Tibial nerve (tissue), 4 donors: ENCODE measurements around the gene RGS9. TPM values are rescaled to one million over a fixed set of nuclear protein-coding genes. Genes with fewer than 3 reads are reported as not detected.

ENCODE experiments used
- DNase-seq, 2 donors: peaks; one replicate each; pipeline ENCODE4 v3.0.0-alpha.2; 2019; ENCODE audit warnings: low spot score in 2 of 2
- H3K27ac ChIP-seq, 4 donors: fragments of 200-600 bp; sonication (generic) in 3 of 4; one replicate each; pipeline ENCODE4 v1.5.1; 2017 to 2019; ENCODE audit warnings: mild to moderate bottlenecking in 1 of 4
- H3K27me3 ChIP-seq, 2 donors: fragments of 200-600 bp; sonication (generic) in 1 of 2; one replicate each; pipeline versions ENCODE4 v1.5.1 to v1.6.0; 2017 to 2019
- H3K36me3 ChIP-seq, 3 donors: fragments of 200-600 bp; sonication (generic); one replicate each; pipeline ENCODE4 v1.5.1; 2018 to 2019
- H3K4me1 ChIP-seq, 4 donors: fragments of 200-600 bp; sonication (generic) in 3 of 4; one replicate each; pipeline ENCODE4 v1.5.1; 2017 to 2019
- H3K4me3 ChIP-seq, 4 donors: fragments of 200-600 bp; sonication (generic) in 3 of 4; one replicate each; pipeline ENCODE4 v1.5.1; 2017 to 2019; ENCODE audit warnings: mild to moderate bottlenecking in 1 of 4, moderate library complexity in 1 of 4
- H3K9me3 ChIP-seq, 4 donors: fragments of 200-600 bp; sonication (generic) in 3 of 4; one replicate each; pipeline ENCODE4 v1.5.1; 2017 to 2019
- CTCF ChIP-seq, 5 experiments: fragments of 200-600 bp in 3 of 5; fragments of 450-650 bp in 2 of 5; sonication (generic) in 3 of 5; IDR thresholded peaks; one replicate each; pipeline ENCODE4 v1.5.1; 2016 to 2019; ENCODE audit warnings: antibody characterized with exemption in 5 of 5, mild to moderate bottlenecking in 3 of 5, moderate library complexity in 2 of 5
- EP300 ChIP-seq, 2 donors: sonication (generic); formaldehyde crosslinking; IDR thresholded peaks; one replicate each; pipeline ENCODE4 v1.6.1; 2017; ENCODE audit warnings: antibody characterized with exemption in 2 of 2, mild to moderate bottlenecking in 1 of 2
- POLR2A ChIP-seq, 2 donors: fragments of 450-650 bp; IDR thresholded peaks; one replicate each; pipeline ENCODE4 v1.6.1; 2017; ENCODE audit warnings: antibody characterized with exemption in 2 of 2, mild to moderate bottlenecking in 2 of 2, moderate library complexity in 2 of 2
- WGBS, 2 donors: methylation state at CpG; one replicate each; pipeline ENCODE4 v1.1.5; 2018; 5-methylcytosine and 5-hydroxymethylcytosine counted together
- total RNA-seq, 4 donors: library from RNA; depleted of rRNA; stranded (reverse); fragments of >200 nt; gene quantifications; one replicate each; pipeline ENCODE4 v1.1.0, GENCODE V29; 2016

Gene RGS9
- total RNA-seq, 4 donors from 2014 or later: 10.7 to 15.3 (median 11.3) TPM

GRCh38 chr17:65103896-65104295 lies 33.3 kb upstream of the RGS9 start:
- peak overlapping the region in 1 of 4 donors; percentile 11 for H3K27ac ChIP-seq
- no peaks in the 10 kb centered on the region for H3K27me3 ChIP-seq
- no peak overlapping the region for H3K4me3 ChIP-seq
- peaks cover 0 to 63% (median 29%) of the 10 kb centered on the region in 4 donors for H3K4me1 ChIP-seq
- 81 to 82% methylated on average over 5 of the region's 5 CpGs for WGBS, 2 donors
- no peak for DNase-seq
- H3K36me3 ChIP-seq: no peaks in the 10 kb centered on the region
- TF ChIP-seq POLR2A (IDR thresholded peaks at IDR 0.05) (no peak), CTCF (IDR thresholded peaks at IDR 0.05) (no peak), EP300 (IDR thresholded peaks at IDR 0.05) (no peak)
- H3K9me3 ChIP-seq: no peaks in the 10 kb centered on the region

GRCh38 chr17:65104541-65104940 lies 32.6 kb upstream of the RGS9 start:
- H3K27ac ChIP-seq: peak overlapping the region in 3 of 4 donors; percentile 11 to 77 (median 76)
- H3K9me3 ChIP-seq: no peaks in the 10 kb centered on the region

GRCh38 chr17:65104973-65105372 lies 32.2 kb upstream of the RGS9 start:
- Histone ChIP-seq H3K4me1 (peaks cover 0 to 57% (median 25%) of the 10 kb centered on the region in 4 donors), H3K27ac (peak overlapping the region in 3 of 4 donors; percentile 11 to 77 (median 76)), H3K4me3 (no peak overlapping the region), H3K36me3 (no peaks in the 10 kb centered on the region), H3K9me3 (no peaks in the 10 kb centered on the region), H3K27me3 (no peaks in the 10 kb centered on the region)
- WGBS, 2 donors: 49 to 58% methylated on average over 6 of the region's 6 CpGs
- DNase-seq: no peak
- TF ChIP-seq EP300 (IDR thresholded peaks at IDR 0.05) (no peak), POLR2A (IDR thresholded peaks at IDR 0.05) (no peak), CTCF (IDR thresholded peaks at IDR 0.05) (no peak)

More at GRCh38 chr17:65104541-65104940, 32.6 kb upstream of the RGS9 start:
- Histone ChIP-seq H3K36me3 (no peaks in the 10 kb centered on the region), H3K4me3 (no peak overlapping the region), H3K4me1 (peaks cover 0 to 61% (median 29%) of the 10 kb centered on the region in 4 donors), H3K27me3 (no peaks in the 10 kb centered on the region)
- no peak for TF ChIP-seq POLR2A (IDR thresholded peaks at IDR 0.05)
- TF ChIP-seq EP300 (IDR thresholded peaks at IDR 0.05): no peak
- no peak for TF ChIP-seq CTCF (IDR thresholded peaks at IDR 0.05)
- no peak for DNase-seq

- Histone ChIP-seq H3K27me3 (no peaks in the 10 kb centered on the region), H3K4me1 (peaks cover 0 to 38% (median 19%) of the 10 kb centered on the region in 4 donors), H3K9me3 (no peaks in the 10 kb centered on the region), H3K27ac (no peak overlapping the region), H3K36me3 (no peaks in the 10 kb centered on the region), H3K4me3 (no peak overlapping the region)
- 62 to 65% methylated on average over 6 of the region's 6 CpGs for WGBS, 2 donors
- TF ChIP-seq POLR2A (IDR thresholded peaks at IDR 0.05): no peak
- TF ChIP-seq CTCF (IDR thresholded peaks at IDR 0.05): no peak
- no peak for TF ChIP-seq EP300 (IDR thresholded peaks at IDR 0.05)
- no peak for DNase-seq
Measured at GRCh38 chr17:65108152-65108551, 29.0 kb upstream of the RGS9 start.

- no peaks in the 10 kb centered on the region for H3K36me3 ChIP-seq
- no peak for DNase-seq
- H3K27me3 ChIP-seq: no peaks in the 10 kb centered on the region
- H3K27ac ChIP-seq: no peak overlapping the region
- TF ChIP-seq CTCF (IDR thresholded peaks at IDR 0.05) (no peak), EP300 (IDR thresholded peaks at IDR 0.05) (no peak), POLR2A (IDR thresholded peaks at IDR 0.05) (no peak)
- H3K9me3 ChIP-seq: no peaks in the 10 kb centered on the region
- 39 to 44% methylated on average over 6 of the region's 6 CpGs for WGBS, 2 donors
- H3K4me1 ChIP-seq: peaks cover 0 to 34% (median 17%) of the 10 kb centered on the region in 4 donors
- no peak overlapping the region for H3K4me3 ChIP-seq
Measured at GRCh38 chr17:65109543-65109942, 27.6 kb upstream of the RGS9 start.
